Effector CD4-positive, alpha-beta T cell (primary cell): ENCODE measurements around the gene FZD10. TPM values are rescaled to one million over a fixed set of nuclear protein-coding genes. Genes with fewer than 3 reads are reported as not detected.

Source experiments
- DNase-seq: peaks from one replicate; pipeline ENCODE4 v3.0.0-alpha.2; 2020
- total RNA-seq: gene quantifications from one replicate; lab custom pipeline; 2026; lab: John Stamatoyannopoulos, UW

Gene FZD10
- total RNA-seq: not detected

GRCh38 chr12:130162267-130162666 lies at the start of gene FZD10:
Gene FZD10, plus strand, starts transcription at chr12:130162464. Its CDS starts 479 bp downstream, at chr12:130162943.
- no peak for DNase-seq

GRCh38 chr12:130114952-130115351 lies 47.3 kb upstream of the FZD10 start:
- no peak for DNase-seq

GRCh38 chr12:130115646-130116045 lies 46.6 kb upstream of the FZD10 start:
- DNase-seq: no peak

- DNase-seq: no peak
Observed at GRCh38 chr12:130116791-130117190, 45.5 kb upstream of the FZD10 start.

GRCh38 chr12:130117233-130117632 lies 45.0 kb upstream of the FZD10 start:
- DNase-seq: no peak

GRCh38 chr12:130117701-130118100 lies 44.6 kb upstream of the FZD10 start:
- DNase-seq: no peak

GRCh38 chr12:130118181-130118580 lies 44.1 kb upstream of the FZD10 start:
- DNase-seq: no peak

GRCh38 chr12:130119241-130119861 lies 42.9 kb upstream of the FZD10 start:
- no peak for DNase-seq

GRCh38 chr12:130120012-130120805 lies 42.1 kb upstream of the FZD10 start:
- no peak for DNase-seq

GRCh38 chr12:130121226-130122000 lies 40.9 kb upstream of the FZD10 start:
- DNase-seq: no peak

GRCh38 chr12:130122356-130122755 lies 39.9 kb upstream of the FZD10 start:
- no peak for DNase-seq

GRCh38 chr12:130124106-130124505 lies 38.2 kb upstream of the FZD10 start:
- DNase-seq: no peak

- no peak for DNase-seq
Observed at GRCh38 chr12:130124605-130125244, 37.5 kb upstream of the FZD10 start.

GRCh38 chr12:130126023-130126432 lies 36.2 kb upstream of the FZD10 start:
- DNase-seq: no peak

GRCh38 chr12:130127532-130127911 lies 34.7 kb upstream of the FZD10 start:
- no peak for DNase-seq

GRCh38 chr12:130127912-130128789 lies 34.1 kb upstream of the FZD10 start:
- no peak for DNase-seq

- no peak for DNase-seq
Observed at GRCh38 chr12:130128790-130129735, 33.2 kb upstream of the FZD10 start.

- no peak for DNase-seq
Observed at GRCh38 chr12:130130346-130130745, 31.9 kb upstream of the FZD10 start.

- DNase-seq: no peak
Observed at GRCh38 chr12:130131025-130131424, 31.2 kb upstream of the FZD10 start.

- no peak for DNase-seq
Observed at GRCh38 chr12:130131801-130132200, 30.5 kb upstream of the FZD10 start.
